HL-60 (cell line): ENCODE results near the gene SLC25A26.

Source experiments
- DNase-seq, 2 experiments: peaks; one replicate each; pipeline ENCODE4 v3.0.0-alpha.2; 2010 to 2020; ENCODE audit warnings: low read depth in 1 of 2, low spot score in 1 of 2
- H3K27ac ChIP-seq: fragments of 250-450 bp; sonication (Bioruptor Pico); replicated peaks from 2 replicates; pipeline ENCODE4 v1.5.1; 2020; ENCODE audit warnings: mild to moderate bottlenecking, moderate library complexity
- H3K27me3 ChIP-seq: fragments of 250-450 bp; sonication (Bioruptor Pico); 2 replicates; pipeline ENCODE4 v1.5.1; 2021; ENCODE audit warnings: mild to moderate bottlenecking, moderate library complexity; ENCODE audit not compliant: insufficient read depth, poor library complexity, severe bottlenecking
- H3K4me3 ChIP-seq: replicated peaks from 2 replicates; pipeline ENCODE4 v1.5.1; 2011; ENCODE audit warnings: mild to moderate bottlenecking, control low read depth, low read length; ENCODE audit not compliant: insufficient read depth
- GABPA ChIP-seq: IDR thresholded peaks from 2 replicates; pipeline ENCODE4 v1.6.1; 2012; ENCODE audit warnings: low read depth
- POLR2AphosphoS5 ChIP-seq: IDR thresholded peaks from 2 replicates; pipeline ENCODE4 v1.6.1; 2012; ENCODE audit warnings: low read depth
- SPI1 ChIP-seq: IDR thresholded peaks from 2 replicates; pipeline ENCODE4 v1.6.1; 2012; ENCODE audit warnings: low read depth, mild to moderate bottlenecking, borderline replicate concordance
- TF ChIP-seq, protein P1 (sequence below): IDR thresholded peaks from 2 replicates; pipeline ENCODE4 v1.6.1; 2012; ENCODE audit warnings: low read depth; ENCODE audit not compliant: insufficient replicate concordance
- TF ChIP-seq, protein P2 (sequence below): IDR thresholded peaks from one replicate; pipeline ENCODE4 v1.5.1; 2011; ENCODE audit warnings: low read length, control low read depth, inconsistent platforms; ENCODE audit not compliant: insufficient read depth

SLC25A26 gene

DNA sequence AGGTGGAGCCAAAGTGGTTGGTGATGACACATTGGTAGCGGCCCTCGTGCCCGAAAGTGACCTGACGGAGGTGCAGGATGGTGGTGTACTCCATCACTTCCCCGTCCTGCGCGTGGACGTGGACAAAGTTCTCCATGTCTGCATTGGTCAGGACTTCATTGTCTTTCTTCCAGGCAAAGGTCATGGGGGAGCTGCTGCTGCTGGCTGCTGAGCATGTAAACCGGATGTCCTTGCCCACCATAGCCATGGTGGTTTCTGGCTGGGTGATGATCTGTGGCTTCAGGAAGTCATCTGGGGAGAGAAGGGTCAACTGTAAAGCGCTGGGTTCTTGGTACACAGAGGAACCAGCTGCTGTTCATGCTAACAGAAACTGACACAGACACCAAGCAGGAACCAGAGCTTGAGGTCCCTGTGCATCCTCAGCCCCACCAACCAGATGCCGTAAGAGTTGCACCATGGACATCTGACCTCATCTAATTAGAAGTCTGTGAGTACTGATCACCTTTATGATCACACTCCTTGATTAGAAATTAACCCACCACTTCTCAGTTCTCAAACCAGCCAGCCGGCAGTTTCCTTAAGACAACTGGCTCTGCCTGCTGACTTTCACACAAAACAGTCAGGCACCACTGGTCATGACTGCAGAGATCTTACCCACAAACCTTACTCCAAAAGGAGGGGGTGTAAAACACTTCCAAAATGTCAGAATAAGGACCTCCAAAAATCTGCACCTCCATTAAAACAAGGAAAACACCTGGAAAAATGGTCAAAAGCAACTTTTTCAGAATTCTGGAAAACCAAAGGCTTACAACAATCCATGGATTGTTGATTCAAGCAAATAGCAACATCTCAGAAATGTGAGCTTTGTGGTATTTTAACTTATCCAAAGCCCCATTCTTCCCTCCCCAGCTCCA is 165.5 kb downstream of the SLC25A26 start:
- TF ChIP-seq POLR2AphosphoS5, result no peak
- no peak for TF ChIP-seq SPI1
- H3K4me3 ChIP-seq, result no peak overlapping the region
- H3K27ac ChIP-seq, result no peak overlapping the region
- DNase-seq, result no peak
- H3K27me3 ChIP-seq, result no peaks in the 10 kb centered on the region

DNA sequence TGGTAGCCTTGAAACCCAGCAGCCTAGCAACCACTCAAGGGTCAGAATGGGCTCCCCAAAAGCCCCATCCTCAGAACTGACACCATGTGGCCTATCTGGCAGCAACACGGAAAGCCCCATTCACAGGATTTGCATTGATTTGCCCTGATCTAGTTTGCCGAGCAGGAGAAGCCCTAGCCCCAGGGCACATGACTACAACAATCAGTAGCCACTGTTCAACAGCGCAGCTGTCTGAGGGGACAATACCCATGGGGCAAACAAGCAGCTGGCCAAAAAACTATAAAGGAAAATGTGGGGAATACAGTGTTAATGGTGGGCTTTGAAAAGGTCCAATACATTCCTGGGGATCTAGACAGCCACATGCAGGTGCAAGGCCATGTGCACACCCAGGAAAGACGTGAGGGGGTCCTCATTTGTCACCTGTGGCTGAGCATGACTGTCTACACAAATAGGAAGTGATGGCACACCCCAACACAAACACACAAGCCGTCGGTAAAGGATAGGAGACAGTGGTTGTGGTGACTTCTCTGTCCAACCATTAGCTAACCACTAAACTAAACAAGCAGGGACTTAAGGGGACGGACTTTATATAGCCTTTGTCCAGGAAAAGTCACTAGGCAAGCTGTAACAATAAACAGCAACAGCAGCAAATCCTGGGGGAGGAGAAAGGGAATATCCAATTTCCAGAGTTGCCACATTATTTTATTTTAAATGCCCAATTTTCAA is 166.3 kb downstream of the SLC25A26 start:
- H3K27me3 ChIP-seq, result no peaks in the 10 kb centered on the region
- TF ChIP-seq, protein P1, sequence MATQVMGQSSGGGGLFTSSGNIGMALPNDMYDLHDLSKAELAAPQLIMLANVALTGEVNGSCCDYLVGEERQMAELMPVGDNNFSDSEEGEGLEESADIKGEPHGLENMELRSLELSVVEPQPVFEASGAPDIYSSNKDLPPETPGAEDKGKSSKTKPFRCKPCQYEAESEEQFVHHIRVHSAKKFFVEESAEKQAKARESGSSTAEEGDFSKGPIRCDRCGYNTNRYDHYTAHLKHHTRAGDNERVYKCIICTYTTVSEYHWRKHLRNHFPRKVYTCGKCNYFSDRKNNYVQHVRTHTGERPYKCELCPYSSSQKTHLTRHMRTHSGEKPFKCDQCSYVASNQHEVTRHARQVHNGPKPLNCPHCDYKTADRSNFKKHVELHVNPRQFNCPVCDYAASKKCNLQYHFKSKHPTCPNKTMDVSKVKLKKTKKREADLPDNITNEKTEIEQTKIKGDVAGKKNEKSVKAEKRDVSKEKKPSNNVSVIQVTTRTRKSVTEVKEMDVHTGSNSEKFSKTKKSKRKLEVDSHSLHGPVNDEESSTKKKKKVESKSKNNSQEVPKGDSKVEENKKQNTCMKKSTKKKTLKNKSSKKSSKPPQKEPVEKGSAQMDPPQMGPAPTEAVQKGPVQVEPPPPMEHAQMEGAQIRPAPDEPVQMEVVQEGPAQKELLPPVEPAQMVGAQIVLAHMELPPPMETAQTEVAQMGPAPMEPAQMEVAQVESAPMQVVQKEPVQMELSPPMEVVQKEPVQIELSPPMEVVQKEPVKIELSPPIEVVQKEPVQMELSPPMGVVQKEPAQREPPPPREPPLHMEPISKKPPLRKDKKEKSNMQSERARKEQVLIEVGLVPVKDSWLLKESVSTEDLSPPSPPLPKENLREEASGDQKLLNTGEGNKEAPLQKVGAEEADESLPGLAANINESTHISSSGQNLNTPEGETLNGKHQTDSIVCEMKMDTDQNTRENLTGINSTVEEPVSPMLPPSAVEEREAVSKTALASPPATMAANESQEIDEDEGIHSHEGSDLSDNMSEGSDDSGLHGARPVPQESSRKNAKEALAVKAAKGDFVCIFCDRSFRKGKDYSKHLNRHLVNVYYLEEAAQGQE, result no peak
- TF ChIP-seq, protein P2, sequence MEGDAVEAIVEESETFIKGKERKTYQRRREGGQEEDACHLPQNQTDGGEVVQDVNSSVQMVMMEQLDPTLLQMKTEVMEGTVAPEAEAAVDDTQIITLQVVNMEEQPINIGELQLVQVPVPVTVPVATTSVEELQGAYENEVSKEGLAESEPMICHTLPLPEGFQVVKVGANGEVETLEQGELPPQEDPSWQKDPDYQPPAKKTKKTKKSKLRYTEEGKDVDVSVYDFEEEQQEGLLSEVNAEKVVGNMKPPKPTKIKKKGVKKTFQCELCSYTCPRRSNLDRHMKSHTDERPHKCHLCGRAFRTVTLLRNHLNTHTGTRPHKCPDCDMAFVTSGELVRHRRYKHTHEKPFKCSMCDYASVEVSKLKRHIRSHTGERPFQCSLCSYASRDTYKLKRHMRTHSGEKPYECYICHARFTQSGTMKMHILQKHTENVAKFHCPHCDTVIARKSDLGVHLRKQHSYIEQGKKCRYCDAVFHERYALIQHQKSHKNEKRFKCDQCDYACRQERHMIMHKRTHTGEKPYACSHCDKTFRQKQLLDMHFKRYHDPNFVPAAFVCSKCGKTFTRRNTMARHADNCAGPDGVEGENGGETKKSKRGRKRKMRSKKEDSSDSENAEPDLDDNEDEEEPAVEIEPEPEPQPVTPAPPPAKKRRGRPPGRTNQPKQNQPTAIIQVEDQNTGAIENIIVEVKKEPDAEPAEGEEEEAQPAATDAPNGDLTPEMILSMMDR, result no peak
- TF ChIP-seq GABPA (no peak), POLR2AphosphoS5 (no peak), SPI1 (no peak)
- no peak overlapping the region for H3K4me3 ChIP-seq
- no peak overlapping the region for H3K27ac ChIP-seq
- no peak for DNase-seq

DNA sequence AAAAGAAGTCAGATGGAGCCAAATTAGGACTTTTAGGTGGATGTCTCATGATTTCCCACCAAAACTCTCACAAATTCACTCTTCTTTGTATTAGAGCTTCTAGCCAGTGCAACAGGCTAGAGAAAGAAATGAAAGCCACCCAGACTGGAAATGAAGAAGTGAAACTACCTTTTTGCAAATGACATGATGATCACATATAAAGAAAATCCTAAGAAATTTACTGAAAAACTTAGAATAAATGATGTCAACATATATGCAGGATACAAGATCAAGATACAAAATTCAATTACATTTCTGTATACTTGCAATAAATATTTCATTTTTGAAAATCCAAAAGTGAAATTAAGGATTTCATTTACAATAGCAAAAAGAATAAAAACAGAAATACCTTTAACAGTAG is 169.2 kb downstream of the SLC25A26 start:
- DNase-seq, result no peak
- Histone ChIP-seq H3K4me3 (no peak overlapping the region), H3K27me3 (no peaks in the 10 kb centered on the region), H3K27ac (no peak overlapping the region)
- no peak for TF ChIP-seq POLR2AphosphoS5
- TF ChIP-seq, protein P2, result no peak
- TF ChIP-seq GABPA, result no peak
- TF ChIP-seq, protein P1, result no peak
- no peak for TF ChIP-seq SPI1

DNA sequence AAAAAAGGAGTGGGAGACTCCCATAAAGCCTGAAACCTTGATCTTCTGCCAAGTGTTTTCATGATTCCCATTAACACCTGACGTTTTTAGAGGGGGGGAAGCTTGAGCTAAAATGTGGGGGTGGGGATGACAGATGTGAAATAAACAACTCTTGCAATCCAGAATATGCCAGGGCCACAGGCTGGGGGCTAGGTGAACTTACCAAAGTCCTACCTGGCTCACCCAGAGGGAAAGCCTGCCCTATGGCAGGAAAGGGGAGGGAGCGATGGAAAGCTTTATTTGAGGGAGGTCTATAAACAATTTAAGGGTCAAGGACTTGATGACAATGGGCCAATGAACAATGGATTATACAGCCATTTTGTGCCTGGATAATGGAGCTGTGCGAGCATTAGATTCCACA is 171.7 kb downstream of the SLC25A26 start:
- TF ChIP-seq, protein P1, result no peak
- TF ChIP-seq POLR2AphosphoS5 (no peak), SPI1 (no peak), GABPA (no peak)
- TF ChIP-seq, protein P2, result no peak
- no peak overlapping the region for H3K27ac ChIP-seq

More for the DNA sequence above, 171.7 kb downstream of the SLC25A26 start:
- DNase-seq, result no peak
- Histone ChIP-seq H3K27me3 (no peaks in the 10 kb centered on the region), H3K4me3 (no peak overlapping the region)
